Fibroblast of skin of left quadriceps (primary cell): ENCODE data around the gene ELF2.
"Not testable (repeated sequence)": the region's sequence is repeated elsewhere in the genome, so short reads cannot be mapped to it uniquely, and the experiment has no call there.

ENCODE experiments used
- DNase-seq, 2 experiments: peaks; one replicate each; pipeline ENCODE4 v3.0.0-alpha.2; 2013; ENCODE audit warnings: low read depth in 2 of 2

Gene ELF2

DNA sequence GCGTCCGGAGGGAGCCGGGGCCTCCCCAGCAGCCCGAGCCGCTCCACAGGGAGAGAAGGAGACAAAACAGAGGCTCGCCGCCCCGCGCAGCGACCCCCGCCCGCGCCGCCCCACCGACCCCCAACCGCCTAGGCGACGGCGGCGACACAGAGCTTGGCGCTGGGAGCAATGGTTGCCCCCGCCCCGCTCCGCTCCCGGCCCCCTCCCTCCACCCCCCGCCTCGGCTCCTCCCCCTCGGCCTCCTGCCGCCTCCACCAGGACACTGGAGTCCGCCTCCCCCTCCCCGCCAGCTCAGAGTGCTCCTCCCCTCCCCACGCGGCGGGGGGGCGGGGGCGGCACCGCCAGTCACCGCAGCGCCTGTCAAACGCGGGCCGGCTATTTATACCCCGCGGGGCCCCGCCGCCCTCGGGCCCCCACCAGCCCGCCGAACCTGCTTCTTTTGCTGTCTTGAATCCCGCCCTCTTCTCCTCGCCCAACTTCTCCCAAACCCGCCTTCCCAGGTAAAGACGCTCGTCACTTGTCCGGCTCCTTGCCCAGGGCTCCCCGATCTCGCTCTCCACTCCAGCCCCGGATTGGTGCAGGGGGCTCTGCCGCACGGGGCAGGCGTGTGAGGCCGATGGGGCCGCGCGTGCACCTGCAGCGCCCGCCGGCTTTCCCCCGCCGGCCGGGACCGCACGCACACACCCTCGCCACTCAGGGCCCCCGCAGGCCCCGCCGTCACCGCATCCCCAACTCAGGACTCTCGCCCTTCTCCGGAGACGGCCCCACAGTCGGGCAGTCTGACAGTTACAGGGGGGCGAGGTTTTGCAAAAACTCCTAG is at the start of gene ELF2:
TSS of gene ELF2 (minus strand) at position 170 of the 820 bp plus-strand sequence. CDS start 39,517 bp downstream, outside the sequence.
- DNase-seq: peak in 1 of 2 experiments; percentile 71

DNA sequence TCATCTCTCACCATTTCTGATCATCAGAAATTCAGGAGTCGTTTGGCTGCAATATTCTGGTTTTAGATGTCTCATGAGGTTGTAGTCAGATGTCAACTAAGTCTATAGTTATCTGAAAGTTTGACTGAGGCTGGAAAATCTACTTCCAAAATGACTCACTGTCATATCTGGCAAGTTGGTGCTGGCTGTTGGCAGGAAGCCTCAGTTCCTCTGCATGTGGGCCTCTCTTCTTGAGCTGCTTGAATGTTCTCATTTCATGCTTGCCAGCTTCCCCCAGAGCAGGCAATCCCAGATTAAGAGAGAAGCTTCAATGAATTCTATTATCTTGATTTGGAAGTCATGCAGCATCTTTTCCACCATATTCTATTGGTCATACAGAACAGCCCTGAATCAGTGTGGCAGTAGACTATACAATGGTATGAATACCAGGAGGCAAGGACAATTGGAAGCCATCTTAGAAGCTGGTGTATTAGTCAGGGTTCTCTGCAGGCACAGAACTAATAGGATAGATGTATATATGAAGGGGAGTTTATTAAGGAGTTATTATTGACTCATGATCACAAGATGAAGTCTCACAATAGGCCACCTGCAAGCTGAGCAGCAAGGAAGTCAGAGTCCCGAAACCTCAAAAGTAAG is 46.8 kb upstream of the ELF2 start:
- DNase-seq: no peak

DNA sequence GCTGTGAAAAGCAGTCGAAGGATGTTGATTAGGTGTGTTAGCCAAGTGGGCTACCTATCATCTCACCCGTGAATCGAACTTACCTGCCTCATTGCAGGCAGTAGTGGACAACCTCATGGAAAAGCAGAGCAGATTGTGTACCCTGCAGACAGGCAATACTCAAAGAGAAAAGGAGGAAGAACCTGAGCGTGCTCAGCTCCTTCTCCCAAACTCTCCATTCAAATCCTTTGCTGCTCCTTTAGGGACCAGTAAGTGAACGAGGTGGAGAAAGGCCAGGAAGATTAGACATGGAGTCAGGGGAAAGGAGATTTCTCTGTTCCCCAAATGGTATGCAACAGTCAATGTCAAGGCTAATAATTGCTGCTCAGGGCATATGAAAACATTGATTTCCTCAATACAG is 45.2 kb upstream of the ELF2 start:
- no peak for DNase-seq

DNA sequence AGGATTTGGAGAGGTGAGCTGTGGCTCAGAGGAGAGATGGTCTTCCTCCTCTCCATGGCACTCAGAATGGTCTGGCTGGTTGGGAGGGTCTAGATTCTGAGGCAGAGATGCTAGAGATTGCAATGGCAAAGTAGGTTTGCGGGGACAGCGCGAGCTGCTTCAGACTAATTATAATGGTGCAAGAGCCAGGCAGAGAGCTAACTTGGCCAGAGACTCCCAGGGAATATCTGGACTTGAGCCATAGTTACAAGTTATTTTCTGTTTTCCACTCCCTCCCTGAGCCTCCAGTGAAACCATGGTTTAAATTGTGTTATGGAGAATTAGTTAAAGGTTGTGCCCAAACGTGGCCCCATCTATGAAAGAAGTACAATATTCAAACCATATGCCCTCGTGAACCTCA is 44.7 kb upstream of the ELF2 start:
- DNase-seq: no peak

DNA sequence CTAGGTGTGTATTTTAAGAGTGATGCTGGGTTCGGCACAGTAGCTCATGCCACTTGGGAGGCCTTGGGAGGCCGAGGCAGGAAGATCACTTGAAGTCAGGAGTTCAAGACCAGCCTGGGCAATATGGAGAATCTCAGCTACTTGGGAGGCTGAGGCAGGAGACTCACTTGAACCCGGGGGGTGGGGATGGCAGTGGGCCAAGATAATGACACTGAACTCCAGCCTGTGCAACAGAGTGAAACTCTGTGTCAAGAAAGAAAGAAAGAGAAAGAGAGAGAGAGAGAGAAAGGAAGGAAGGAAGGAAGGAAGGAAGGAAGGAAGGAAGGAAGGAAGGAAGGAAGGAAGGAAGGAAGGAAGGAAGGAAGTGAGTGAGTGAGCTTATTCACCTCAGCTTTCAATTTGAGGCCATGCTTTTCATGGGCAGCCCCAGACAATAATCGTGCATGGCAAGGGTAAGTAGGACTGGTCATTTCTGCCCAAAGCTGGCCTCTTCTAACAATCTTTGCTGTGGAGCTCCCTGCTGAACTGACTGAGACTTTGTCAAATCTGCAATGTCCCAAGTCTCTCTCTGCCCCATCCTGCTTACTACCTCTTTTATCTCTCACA is 42.5 kb upstream of the ELF2 start:
- DNase-seq: no peak

DNA sequence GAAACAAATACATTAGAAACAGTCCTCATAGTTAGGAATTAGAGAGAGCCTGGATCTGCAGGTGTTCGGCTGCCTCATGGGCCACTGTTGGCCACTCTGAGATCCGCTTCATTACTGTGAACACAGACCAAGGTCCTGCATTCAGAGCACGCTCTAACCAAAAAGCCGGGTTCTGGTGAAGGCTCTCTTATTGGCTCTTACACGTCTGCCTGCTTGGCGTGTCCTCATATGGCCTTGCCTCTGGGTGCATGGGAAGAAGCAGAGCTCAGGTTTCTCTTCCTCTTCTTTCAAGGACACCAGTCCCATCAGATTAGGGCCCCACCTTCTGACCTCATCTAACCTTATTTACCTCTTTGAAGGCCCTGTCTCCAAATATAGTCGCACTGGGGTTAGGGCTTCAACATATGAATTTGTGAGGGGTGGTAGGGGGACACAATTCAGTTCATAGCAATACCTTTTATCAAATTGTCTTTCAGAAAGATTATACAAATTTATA is 37.1 kb upstream of the ELF2 start:
- no peak for DNase-seq

DNA sequence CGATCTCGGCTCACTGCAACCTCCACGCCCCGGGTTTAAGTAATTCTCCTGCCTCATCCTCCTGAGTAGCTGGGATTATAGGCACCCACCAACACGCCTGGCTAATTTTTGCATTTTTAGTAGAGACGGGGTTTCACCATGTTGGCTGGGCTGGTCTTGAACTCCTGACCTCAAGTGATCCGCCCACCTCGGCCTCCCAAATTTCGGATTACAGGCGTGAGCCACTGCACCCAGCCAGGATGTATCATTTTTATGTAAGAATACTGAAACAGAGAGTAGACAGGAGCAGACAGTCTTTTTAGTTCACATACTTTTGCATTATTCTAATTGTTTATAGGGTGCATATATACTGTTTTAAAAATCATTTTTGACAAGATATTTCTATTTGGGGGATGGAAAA is 36.6 kb upstream of the ELF2 start:
- not testable (repeated sequence) for DNase-seq

DNA sequence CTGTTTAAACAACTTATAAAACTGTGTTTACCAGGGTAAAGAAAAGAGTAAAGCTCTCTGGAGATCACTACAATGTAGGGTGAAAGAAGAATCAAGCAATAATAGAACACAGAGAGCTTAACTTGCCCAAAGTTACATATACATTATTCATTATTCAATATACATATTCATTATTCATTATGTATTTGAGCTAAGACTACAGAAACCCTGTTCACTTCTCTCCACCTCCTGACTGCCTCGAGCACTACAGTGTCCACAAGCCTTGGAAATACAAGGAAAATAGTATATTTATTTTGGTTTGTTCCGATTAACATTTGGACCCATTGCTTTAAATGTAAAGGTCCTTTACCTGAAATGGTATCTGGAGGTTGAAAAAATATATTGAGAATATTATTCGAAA is 35.9 kb upstream of the ELF2 start:
- DNase-seq: no peak

DNA sequence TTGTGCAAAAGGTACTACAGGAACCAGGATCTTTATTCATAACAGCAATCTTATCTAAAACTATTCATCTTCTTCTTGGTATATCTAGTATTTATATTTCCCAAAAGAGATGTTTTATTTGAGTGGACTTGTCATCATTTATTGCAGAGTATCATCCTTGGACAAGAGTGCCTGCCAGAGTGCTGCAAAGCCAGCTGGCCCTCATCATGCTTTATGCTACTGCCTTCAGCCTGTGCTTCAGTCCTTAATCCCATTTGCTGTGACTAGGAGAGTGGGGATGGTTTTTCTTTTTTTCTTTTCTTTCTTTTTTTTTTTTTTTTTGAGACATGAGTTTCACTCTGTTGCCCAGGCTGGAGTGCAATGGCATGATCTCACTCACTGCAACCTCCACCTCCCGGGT is 33.5 kb upstream of the ELF2 start:
- no peak for DNase-seq

DNA sequence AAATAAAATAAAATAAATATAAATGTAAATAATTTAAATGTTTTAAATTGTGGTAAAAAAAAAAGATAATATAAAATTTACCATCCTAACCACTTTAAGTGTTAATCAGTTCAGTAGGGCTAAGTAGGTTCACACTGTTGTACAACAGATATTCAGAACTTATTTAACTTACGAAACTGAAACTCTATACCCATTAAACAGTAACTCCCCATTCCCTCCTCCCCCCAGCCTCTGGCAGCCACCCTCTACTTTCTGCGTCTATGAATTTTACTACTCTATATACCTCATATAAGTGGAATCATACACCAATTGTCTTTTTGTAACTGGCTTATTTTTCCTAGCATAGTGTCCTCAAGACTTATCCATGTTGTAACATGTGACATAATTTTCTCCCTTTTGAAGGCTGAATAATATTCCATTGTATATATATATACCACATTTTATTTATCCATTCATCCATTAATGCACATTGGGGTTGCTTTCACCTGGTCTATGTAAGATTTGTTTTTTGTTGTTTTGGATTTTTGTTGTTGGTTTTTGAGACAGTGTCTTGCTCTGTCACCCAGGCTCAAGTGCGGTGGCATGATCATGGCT is 32.5 kb upstream of the ELF2 start:
- no peak for DNase-seq

DNA sequence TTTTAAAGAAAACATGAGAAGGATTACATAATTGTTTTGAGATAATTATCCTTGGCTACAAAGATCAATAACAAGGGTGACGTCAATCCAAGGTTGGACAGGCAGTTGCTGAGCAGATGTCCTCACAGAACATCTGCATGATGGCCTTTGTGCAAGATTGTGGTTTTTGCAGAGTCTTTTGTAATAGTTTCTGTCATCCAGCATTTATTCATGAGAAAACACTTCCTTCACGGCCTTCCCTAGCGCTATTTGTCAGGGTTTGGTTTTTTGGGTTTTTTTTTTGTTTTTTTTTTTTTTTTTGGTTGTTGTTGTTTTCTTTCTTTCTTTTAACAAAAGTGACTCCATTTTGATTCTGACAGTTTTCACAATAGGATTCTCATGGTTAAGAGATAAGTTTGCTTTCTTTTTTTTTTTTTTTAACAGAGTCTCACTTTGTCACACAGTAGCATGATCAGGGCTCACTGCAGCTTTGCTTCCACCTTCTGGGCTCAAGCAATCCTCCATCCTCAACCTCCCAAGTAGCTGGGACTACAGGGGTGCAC is 31.5 kb upstream of the ELF2 start:
- peak; percentile 84 to 87 for DNase-seq

DNA sequence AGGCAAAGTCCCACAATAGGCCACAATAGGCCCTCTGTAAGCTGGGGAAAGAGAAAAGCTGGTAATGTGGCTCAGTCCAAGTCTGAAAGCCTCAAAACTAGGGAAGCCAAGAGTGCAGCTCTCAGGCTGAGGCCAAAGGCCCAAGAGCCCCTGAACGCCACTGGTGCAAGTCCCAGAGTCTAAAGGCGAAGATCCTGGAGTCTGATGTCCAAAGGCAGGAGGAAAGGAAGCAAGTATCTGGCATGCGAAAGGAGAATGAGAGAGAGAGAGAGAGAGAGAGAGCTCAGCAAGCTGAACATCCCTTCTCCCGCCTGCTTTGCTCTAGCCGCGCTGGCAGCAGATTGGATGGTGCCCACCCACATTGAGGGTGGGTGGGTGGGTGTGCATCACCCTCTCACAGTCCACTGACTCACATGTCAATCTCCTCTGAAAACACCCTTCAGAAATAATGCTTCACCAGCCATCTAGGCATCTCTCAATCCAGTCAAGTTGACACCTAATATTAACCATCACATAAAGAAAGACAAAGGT is 30.9 kb upstream of the ELF2 start:
- no peak for DNase-seq

DNA sequence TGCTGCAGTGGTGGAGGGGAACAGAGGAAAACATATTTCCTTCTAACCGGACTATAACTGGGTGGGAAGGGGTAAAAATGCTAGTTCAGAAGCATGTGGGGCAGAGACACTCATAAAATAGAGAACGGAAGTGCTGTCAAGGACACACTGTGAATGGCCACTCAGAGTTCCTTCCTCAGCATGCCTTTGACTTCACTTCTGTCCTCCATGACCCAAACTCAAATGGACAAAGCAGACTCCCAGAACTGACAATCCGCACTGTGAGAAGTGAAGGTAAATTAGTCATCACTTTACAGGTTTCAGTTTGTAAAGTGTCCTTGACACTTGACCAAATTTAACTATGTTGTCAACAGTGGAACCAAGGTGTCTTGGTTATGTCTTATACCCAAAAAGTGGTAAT is 30.2 kb upstream of the ELF2 start:
- DNase-seq: no peak

DNA sequence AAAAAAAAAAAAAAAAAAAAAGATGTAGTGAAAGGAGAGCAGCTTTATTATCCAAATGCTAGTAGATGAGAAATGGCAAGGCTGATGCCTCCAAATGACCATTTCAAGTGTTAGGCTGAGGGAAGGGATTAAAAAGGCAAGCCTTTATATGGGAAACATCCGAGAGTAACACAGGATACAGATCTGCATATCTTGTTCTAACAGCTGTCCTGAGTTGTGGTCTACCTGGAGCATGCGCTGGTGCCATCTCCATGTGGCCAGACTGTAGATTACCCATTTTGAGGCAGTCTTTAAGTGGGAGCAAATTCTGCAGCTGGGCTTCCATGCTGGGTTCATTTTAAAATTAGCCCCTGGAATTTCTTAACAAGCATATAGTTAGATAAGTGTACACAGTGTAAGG is 26.0 kb upstream of the ELF2 start:
- DNase-seq: no peak

DNA sequence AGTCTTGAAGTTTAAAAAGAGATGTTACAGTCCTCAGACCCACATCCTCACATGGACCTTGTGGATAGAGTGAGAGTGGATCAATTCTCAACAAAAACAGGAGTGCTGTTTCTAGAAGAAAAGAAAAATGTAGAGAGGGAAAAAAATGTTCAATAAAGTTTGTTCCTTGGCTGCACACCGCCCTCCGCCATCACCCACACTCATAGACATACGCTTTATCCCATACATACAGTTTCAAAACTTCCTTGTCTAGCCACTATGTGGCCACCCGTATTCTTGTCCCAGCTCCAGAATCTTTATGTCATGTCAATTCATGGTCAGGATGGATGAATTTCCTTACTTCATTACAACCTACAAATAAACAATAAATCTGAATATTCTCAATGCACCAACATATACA is 23.5 kb upstream of the ELF2 start:
- no peak for DNase-seq

DNA sequence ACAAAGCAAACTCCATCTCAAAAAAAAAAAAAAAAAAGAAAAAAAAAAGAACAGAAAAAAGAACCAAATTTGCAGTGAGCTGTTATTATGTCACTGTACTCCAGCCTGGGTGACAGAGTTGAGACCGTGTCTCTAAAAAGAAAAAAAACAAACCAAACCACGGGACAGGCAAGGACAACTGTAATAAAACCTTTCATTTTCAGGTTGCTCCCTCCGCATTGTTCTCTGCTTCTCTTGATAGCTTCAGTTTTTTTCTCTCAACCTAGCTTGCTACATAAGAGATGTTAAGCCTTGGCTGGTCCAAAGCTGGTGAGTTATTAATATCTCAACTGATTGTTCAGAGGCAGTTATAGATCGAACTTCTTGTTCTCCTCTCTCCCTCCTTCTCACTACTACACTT is 23.1 kb upstream of the ELF2 start:
- DNase-seq: no peak

DNA sequence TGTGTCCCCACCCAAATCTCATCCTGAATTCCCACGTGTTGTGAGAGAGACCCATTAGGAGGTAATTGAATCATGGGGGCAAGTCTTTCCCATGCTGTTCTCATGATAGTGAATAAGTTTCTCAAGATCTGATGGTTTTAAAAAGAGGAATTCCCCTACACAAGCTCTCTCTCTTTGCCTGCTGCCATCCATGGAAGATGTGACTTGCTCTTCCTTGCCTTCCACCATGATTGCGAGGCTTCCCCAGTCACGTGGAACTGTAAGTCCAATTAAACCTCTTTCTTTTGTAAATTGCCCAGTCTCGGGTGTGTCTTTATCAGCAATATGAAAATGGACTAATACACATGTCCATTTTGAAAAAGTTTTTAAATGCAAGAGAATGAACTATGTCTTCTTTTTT is 20.2 kb upstream of the ELF2 start:
- DNase-seq: not testable (repeated sequence)

DNA sequence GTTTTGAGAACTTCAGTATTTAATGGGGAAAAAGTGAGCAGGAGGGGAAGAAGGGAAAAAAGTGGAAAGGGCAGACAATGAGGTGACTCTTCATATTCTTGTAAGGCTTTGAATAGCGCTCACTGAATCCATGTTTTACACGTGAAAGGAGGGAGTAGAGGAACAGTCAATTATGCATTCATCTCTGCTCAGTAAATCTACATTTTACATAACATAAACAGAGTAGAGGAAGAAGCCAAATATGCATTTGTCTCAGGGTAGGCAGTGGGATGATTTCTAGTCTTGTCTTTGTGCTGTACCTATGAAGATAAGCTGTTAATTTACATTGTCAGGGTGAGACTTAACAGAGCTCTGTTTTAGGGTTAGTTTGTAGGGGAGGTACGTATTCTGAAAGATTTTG is 19.4 kb upstream of the ELF2 start:
- DNase-seq: no peak

DNA sequence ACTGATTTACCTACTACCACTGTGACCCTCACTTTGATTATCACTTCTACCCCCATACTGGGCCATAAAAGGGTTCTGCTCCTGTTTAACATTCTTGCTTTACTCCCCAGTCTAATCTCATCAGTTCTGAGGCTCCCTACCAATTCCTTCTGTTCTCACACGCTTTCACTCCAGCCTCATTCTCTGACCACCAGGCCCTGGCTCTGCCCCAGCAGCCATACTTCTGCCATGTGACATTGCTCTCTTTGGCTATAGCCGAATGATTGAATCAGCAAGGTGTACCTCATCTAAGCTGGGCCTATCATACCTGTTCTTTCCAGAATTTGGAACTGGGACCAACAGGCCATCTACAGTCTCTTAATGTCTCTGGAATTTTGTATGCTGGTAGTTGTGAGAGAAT is 14.4 kb upstream of the ELF2 start:
- DNase-seq: no peak

DNA sequence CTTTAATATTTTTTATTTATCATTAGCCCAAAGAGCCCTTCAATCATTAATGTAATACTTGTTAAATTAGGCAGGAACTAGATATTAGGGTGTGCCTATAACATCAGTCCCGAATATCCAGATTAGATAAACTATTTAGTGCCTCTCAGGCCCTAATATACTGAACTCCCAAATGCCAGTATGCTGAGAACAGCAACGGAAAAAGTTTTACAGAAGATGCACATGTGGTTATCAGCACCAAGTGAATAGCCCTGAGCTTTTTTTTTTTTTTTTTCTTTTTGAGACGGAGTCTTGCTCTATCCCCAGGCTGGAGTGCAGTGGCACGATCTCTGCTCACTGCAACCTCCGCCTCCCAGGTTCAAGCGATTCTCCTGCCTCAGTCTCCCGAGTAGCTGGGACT is 13.0 kb upstream of the ELF2 start:
- DNase-seq: no peak

DNA sequence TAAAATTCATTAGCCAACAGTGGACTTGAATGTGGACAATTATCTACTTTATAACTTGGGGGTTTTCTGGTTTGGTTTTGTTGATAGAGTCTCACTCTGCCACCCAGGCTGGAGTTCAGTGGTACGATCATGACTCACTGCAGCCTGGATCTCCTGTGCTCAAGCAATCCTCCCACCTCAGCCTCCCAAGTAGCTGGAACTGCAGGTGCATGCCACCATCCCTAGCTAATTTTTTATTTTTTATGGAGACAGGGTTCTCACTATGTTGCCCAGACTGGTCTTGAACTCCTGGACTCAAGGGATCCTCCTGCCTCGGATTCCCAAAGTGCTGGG is 12.4 kb upstream of the ELF2 start:
- DNase-seq: no peak
